Daoy (cell line): ENCODE measurements around the gene MIB1. TPM values are rescaled to one million over a fixed set of nuclear protein-coding genes. Genes with fewer than 3 reads are reported as not detected.

ENCODE experiments used
- DNase-seq: peaks from one replicate; pipeline ENCODE4 v3.0.0-alpha.2; 2015; ENCODE audit warnings: low read depth
- total RNA-seq: library from RNA; depleted of rRNA; stranded (reverse); fragments of >200 nt; shearing (Covaris generic); gene quantifications from 2 replicates; pipeline ENCODE4 v1.2.3, GENCODE V29; 2014

Gene MIB1
- total RNA-seq, 1 experiment from 2014 or later: 32.8 TPM

DNA sequence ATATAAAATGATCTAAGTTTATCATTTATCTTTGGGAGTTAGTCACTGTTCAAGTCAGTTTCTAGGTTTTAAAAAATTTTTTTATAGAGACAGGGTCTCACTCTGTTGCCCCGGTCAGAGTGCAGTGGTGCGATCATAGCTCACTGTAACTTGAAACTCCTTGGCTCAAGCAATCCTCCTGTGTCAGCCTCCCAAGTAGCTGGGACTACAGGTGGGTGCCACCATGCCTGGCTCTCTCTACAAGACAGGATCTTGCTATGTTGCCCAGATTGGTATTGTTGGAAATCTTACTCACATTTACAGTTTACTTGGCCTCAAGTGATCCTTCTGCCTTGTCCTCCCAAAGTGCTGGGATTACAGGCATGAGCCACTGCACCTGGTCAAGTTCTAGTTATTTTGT is 74.5 kb downstream of the MIB1 start:
- DNase-seq: no peak

GRCh38 chr18:21820033-21820810 is 79.6 kb downstream of the MIB1 start:
- no peak for DNase-seq

DNA sequence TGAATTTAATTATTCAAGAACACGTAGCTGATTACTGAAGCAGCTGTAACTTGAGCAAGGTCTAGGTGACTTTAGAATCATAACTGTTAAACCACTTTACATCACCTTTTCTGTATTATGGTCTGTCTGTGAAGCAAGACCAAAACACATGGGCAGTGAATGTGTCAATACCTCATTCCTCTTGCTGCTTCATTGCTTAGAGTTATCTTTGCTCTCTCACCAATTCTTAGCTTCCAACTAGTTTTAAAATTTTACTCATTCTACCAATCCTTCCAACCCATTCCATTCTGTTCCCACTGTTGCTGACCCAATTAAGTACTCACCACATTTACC is 80.2 kb downstream of the MIB1 start:
- no peak for DNase-seq

GRCh38 chr18:21823848-21824247 is 83.3 kb downstream of the MIB1 start:
- no peak for DNase-seq

- no peak for DNase-seq
These were observed 85.6 kb downstream of the MIB1 start for GRCh38 chr18:21826196-21826595.

DNA sequence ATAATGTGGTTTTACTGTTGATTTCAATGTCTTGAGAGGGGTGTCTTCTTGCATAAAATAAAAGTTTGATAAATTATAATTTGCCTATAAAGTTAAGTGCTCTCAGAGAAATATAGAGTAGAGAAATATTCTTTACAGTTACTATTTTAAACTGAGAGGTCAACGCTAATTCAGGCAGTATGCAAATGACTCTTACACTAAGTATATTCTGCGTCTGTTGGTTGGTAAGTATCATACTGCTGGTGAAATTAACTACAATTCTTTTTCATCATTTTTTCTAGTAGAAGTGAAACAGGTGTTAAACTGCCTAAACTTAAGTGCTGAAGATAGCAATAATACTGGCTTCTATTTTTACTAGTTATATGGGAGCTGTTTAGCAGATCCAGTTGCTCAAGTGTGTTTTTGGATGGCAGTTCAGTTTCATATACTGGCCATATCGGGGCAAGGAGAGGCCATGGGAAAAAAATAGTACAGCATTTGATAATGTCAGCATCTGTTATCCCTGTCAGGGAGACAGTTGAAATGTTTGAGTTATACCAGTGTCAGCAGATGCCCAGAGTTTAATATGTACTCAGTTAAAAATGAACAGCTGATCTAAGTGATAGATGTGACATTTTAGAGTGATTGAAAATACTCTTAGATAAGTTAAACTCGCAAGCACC is 86.2 kb downstream of the MIB1 start:
- no peak for DNase-seq

- DNase-seq: no peak
These were observed 89.9 kb downstream of the MIB1 start for GRCh38 chr18:21830532-21830931.

GRCh38 chr18:21831413-21831831 is 90.8 kb downstream of the MIB1 start:
- DNase-seq: no peak

GRCh38 chr18:21833604-21834298 is 93.2 kb downstream of the MIB1 start:
- DNase-seq: no peak

- DNase-seq: no peak
These were observed 93.7 kb downstream of the MIB1 start for GRCh38 chr18:21834299-21834660.

GRCh38 chr18:21841570-21841969 is 101.0 kb downstream of the MIB1 start:
- DNase-seq: no peak

DNA sequence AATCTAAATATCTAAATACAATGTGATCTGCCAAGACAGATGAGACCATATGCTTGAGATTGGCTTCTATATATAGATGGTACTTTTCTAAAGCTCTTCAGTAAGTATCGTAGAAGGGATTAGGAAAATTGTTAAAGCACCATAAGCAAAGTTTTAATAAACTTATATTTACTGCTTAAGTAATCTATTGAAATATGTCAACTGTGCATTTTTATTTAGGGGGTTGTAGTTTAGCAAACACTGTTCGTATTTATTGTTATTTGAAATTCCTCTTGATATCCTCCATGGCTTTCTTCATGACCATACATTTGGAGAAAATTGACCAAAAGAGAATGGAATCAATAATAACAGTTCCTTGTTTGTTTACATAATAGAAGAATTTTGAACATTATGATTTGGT is 102.7 kb downstream of the MIB1 start:
- no peak for DNase-seq

- DNase-seq: no peak
These were observed 110.9 kb downstream of the MIB1 start for GRCh38 chr18:21851327-21851961.

- no peak for DNase-seq
These were observed 112.4 kb downstream of the MIB1 start for GRCh38 chr18:21853016-21853415.

GRCh38 chr18:21853775-21854552 is 113.4 kb downstream of the MIB1 start:
- DNase-seq: no peak

DNA sequence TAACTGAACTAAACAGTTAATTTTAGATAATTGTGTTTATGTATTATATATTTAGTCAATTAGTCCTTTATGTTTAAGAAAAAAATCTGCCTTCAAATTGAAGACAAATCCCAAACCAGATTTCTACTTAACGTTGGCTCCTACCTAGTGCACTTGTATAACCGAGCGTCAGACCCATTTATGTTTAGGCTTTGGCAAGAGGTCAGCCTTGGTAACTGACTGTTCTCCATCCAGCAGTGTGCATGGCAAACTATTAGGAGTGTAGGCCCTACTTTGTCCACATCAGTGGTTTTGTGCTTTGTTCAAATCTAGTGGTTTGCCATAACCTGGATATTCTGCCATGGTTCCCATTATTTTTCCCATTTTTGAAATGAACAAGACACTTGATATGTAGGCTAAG is 114.8 kb downstream of the MIB1 start:
- DNase-seq: no peak

DNA sequence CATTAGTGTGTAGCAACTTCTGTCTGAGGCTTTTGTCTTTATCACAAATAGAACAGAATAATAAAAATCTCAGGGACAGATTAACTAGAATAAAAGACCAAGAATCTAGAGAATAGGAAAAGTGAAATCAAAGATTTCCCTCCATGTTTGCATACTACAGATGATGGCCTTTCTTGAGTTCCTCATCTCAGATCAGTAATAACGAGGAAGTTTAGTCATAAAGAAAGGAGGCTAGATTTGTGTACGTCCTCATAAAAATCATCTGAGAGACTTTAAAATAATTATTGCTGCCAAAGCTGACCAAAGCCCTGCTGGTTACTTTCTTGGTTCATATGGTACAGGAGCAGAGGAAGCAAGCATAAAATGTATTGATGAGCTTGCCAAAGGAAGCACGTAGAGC is 117.3 kb downstream of the MIB1 start:
- DNase-seq: no peak

GRCh38 chr18:21858544-21858943 is 118.0 kb downstream of the MIB1 start:
- DNase-seq: no peak

GRCh38 chr18:21864386-21864785 is 123.8 kb downstream of the MIB1 start:
- no peak for DNase-seq

- DNase-seq: no peak
These were observed 124.5 kb downstream of the MIB1 start for GRCh38 chr18:21865043-21865442.

DNA sequence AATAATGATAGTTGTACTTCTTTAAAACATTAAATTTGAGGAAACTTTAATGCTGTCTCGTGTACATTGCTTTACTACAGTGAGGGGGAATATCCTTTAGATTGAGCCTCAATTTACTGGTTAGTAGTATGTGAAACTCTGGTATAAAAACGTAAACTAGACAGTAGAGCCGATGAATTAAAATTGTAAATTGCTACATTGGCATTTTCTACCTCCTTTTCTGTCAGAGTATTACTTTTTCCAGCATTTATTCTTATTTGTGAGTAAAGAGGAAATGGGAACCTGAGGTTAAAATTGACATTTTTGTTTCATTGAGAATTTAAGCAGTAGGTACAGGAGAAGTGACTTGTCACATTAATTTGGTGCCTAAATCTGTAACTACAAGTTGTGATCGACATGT is 128.2 kb downstream of the MIB1 start:
- DNase-seq: no peak

GRCh38 chr18:21889570-21889969 is 149.0 kb downstream of the MIB1 start:
- DNase-seq: no peak
